Hematopoietic multipotent progenitor cell treated with erythropoietin and hydrocortisone succinate and interleukin-3 and kit ligand, for 15 days (in vitro differentiated cells): Measurements from ENCODE around the gene IGFBP3.
"Not testable (repeated sequence)": the region's sequence is repeated elsewhere in the genome, so short reads cannot be mapped to it uniquely, and the experiment has no call there.

Experiments used
- DNase-seq: peaks from one replicate; pipeline ENCODE4 v3.0.0-alpha.2; 2015; ENCODE audit warnings: low spot score

Gene IGFBP3, protein sequence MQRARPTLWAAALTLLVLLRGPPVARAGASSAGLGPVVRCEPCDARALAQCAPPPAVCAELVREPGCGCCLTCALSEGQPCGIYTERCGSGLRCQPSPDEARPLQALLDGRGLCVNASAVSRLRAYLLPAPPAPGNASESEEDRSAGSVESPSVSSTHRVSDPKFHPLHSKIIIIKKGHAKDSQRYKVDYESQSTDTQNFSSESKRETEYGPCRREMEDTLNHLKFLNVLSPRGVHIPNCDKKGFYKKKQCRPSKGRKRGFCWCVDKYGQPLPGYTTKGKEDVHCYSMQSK

DNA sequence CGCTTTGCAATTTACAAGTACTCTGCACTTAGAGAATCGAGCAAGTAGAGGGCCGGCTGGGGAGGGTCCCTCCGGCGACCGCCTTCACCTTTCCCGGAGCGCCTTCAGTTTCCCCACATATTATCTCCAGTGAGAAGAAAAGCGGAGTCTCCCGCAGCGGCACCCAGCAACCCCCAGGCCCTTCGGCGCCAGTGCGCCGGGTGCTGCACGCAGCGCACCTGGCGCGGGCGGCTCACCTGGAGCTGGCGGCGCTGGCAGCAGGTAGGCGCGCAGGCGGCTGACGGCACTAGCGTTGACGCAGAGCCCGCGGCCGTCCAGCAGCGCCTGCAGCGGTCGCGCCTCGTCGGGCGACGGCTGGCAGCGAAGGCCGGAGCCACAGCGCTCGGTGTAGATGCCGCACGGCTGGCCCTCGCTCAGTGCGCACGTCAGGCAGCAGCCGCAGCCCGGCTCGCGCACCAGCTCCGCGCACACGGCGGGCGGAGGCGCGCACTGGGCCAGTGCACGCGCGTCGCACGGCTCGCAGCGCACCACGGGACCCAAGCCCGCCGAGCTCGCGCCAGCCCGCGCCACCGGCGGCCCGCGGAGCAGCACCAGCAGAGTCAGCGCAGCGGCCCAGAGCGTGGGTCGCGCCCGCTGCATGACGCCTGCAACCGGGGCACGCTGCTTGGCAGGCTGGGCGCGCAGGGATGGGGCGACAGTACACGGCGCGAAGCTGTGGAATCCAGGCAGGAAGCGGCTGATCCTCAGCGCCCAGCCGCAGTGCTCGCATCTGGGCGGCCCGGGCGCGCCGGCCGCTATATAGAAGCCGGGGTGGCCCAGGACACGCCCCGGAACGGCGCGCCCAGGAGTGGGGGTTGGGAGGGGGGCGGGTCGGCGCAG, at the start of gene IGFBP3:
Gene IGFBP3 (minus strand): TSS at position 771 of the 879 bp plus-strand sequence. CDS start 132 bp downstream, at position 639.
- no peak for DNase-seq

GRCh38 chr7:45970454-45970853, 49.4 kb upstream of the IGFBP3 start:
- no peak for DNase-seq

DNA sequence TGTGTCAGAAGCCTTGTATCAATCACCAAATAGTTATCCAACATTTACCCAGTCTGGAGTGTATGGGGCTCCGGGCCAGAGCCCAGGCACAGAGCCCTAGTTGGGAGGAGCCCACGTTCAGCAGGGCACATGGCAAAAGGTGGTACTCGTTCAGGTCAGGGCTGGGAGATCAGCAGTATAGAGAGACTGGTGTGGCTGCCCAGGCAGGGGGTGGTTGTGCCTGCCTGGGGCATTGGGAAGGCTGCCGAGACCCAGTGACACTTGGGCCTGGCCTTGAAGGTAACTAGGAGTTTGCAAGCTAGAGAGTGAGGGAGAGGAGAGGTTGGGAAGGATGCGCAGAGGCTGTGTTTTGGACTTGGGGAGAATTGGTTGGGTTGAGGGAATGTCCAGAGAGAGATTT, 48.9 kb upstream of the IGFBP3 start:
- DNase-seq: no peak

GRCh38 chr7:45968856-45969541, 47.9 kb upstream of the IGFBP3 start:
- no peak for DNase-seq

DNA sequence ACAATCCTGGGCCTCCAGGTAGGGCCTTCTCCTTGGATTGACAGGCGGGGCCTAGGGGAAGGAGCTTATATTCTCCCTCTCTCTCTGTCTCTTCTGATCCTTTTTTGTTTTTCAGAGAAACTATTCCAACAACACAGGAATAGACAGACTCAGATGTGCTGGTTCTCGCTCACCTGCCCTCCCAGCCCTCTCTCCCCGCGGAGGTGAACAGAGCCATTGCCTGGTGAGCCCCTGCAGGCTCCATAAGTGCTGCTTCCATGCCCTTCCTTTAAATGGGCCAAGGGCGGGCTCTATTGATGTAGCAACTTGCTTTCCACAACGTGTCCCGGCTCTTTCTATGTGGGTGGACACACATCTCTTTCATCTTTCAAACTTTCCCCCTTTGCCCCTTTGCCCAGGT, 47.2 kb upstream of the IGFBP3 start:
- no peak for DNase-seq

DNA sequence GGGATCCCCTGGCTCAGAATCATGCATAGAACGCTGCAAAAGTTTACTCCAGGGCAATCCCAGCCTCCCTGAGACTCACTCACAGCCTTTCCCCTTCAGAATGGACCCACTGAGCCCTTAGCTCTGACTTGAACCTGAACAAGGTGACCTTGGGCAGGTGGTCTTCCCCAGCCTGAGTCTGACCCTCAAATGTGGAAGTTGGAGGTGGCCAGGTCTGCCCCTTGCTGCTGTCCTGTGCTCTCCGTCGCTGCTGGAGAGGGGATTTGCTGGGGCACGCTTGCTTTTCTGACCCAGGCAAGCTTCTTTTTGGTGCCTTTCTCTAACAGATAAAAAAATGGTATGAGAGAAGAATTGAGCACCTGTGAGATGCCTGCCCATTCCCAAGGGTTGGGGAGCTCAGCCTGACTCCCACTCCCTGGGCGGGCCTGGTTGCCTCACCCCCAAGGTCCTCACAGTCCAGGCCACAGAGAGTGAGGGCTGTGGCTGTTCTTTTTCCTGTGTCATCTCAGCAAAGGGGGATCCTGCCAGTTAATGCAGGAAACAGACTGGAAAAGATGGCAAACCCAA, 46.6 kb upstream of the IGFBP3 start:
- DNase-seq: no peak

GRCh38 chr7:45962861-45963260, 41.8 kb upstream of the IGFBP3 start:
- no peak for DNase-seq

GRCh38 chr7:45957721-45958120, 36.6 kb upstream of the IGFBP3 start:
- DNase-seq: no peak

DNA sequence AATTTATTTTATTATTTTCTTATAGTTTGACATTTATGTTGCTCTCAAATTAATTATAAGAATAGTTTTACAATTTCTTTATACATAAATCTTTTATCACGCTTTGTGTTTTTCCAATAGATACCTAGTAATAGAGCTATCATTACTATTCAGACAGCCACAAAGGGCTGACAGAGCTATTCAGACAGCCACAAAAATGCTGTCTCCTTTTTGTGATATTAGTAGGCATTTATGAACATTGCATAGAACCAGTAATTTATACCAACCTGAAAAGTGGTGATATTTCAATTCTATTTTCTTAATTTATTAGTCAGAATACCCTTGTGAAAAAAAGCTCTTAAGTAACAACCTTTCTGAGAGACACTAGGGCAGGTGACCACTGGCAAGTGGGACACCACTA, 34.2 kb upstream of the IGFBP3 start:
- no peak for DNase-seq

GRCh38 chr7:45953055-45953454, 32.0 kb upstream of the IGFBP3 start:
- DNase-seq: not testable (repeated sequence)

GRCh38 chr7:45944058-45944457, 23.0 kb upstream of the IGFBP3 start:
- no peak for DNase-seq

DNA sequence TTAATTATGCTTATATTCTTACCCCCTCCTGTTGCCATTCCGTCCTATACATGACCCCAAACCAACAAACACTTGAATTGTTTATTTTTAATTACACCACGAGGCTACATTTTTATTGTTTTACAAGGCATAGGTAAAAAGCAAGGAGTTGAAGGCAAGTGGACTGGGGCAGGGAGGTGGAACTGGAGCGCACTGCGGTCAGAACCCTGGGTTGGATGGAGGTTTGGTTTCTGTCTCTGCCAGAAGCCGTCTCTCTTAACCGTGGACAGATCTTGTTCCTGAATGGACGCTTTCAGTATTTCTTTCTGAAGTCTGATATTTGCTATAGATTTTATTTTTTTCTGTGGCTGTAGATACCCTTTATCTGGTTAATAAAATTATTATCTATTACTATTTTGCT, 19.9 kb upstream of the IGFBP3 start:
- no peak for DNase-seq

DNA sequence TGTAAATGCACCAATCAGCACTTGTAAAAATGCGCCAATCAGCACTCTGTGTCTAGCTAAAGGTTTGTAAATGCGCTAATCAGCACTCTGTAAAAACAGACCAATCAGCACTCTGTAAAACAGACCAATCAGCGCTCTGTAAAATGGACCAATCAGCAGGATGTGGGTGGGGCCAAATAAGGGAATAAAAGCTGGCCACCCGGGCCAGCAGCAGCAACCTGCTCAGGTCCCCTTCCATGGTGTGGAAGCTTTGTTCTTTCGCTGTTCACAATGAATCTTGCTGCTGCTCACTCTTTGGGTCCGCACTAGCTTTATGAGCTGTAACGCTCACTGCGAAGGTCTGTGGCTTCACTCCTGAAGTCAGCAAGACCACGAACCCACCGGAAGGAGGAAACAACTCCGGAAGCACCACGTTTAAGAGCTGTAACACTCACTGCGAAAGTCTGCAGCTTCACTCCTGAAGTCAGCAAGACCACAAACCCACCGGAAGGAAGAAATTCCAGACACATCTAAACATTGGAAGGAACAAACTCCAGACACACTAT, 19.2 kb upstream of the IGFBP3 start:
- not testable (repeated sequence) for DNase-seq

DNA sequence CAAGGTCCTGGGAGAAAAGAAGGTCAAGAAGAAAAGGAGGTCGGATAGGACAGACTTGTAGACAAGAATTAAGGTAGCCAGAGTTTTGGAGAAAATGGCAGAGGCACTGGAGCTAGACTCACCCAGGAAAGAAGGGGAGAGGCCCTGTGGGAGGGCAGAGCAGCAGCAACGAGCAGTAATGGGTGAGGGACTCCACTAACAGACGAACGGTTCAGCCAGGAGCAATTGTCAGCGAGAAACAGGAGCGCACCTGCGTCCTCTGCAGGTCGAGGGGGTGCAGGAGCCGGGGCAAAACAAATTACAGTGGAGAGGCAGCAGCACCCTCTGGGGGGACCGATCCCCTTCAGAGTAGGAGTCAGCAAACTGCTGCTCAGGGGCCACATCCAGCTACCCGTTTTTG, 18.5 kb upstream of the IGFBP3 start:
- no peak for DNase-seq

DNA sequence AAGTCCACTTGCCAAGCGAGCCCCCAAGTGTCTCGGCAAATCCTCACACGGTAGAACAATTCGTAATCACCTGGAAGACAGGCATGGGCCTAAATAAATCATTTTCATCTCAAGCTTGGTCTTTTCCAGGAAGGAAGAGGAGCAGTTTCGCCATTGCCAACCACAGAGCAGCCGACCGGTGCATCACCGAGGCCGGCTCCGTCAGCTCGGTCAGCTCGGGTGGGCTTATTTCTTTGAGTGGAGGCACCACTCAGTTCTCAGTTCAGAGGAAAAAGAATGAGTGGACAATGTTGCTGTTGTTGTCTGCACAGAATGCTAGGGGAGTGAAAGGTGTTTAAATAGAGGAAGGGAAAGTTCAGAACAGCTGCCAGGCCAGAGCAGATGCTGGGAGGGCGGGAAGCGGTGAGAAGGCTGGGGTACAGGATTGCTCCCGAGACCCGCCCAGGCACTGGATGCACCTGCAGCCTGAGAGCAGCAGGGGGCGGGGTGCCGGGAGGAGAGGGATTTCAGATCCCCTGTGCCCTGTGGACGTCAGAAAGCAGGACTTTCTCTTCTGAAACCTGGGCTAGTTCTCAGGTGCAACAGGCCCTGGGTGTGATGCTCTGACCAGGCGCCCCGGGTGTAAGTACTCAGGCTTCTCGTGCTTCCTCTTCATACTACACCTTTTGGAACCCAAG, 17.7 kb upstream of the IGFBP3 start:
- no peak for DNase-seq

DNA sequence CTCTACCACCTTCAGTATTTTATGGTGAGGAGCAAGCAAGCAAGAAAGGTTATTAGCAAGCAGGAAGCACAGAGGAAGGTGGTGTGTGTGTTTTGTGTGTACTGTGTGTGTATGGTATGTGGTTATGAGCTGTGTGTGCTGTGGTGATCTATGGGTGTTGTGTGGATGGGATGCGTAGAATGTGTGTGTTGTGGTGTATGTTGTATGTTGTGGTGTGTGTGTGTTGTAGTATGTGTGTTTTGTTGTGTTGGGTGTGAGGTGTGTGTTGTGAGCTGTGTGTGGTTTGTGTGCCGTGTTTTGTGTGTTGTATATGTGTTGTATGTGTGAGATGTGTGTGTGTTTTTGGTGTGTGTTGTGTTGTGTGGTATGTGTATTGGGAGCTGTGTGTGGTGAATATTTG, 16.8 kb upstream of the IGFBP3 start:
- DNase-seq: no peak

- no peak for DNase-seq
These were observed 16.2 kb upstream of the IGFBP3 start for GRCh38 chr7:45937301-45937700.

DNA sequence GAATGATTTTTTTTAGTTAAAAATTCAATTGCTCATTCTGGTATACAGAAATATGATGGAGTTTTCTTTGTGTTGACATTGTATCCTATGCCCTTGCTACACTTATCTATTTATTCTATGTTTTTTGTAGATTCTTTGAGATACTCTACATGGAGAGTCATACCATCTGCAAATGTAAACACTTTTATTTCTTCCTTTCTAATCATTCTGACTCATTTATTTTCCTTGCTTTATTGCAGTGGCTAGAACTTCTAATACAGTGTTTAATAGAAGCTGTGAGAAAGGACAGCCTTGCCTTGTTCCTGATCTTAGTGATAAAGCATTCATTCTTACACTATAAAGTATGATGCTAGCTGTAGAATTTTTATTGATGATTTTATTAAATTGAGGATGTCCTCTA, 9.9 kb upstream of the IGFBP3 start:
- DNase-seq: no peak

DNA sequence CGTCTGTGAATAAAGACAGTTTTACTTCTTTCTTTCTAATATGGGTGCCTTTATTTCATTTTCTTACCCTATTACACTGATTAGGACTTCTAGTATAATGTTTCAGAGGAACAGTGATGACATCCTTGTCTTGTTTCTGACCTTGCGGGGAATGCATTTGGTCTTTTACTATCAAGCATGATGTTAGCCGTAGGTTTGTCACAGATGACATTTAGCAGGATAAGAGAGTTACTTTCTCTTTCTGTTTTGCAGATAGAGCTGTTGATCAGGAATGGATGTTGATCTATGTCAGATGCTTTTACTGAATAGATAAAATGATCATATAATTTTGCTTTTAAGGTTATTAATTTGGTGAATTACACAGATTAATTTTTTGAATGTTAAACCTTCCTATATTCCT, 6.6 kb upstream of the IGFBP3 start:
- DNase-seq: no peak

DNA sequence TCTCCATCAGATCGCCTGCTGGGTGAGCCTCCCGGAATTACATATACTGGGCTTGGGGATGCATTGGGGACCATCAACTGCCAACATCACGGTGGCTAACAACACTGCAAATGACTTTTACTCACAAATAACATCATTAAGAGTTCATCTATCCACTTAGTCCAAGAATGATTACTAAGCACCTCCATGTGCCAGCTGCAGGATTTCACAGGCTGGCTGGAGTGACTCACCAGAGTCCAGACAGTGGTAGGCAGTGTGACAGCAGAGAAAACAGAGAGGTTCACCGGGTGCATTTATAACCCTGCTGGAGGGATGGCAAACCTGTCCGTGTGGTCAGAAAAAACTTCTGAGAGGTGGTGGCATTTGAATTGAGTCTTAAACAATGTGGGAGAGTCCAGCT, 3.2 kb upstream of the IGFBP3 start:
- DNase-seq: no peak

DNA sequence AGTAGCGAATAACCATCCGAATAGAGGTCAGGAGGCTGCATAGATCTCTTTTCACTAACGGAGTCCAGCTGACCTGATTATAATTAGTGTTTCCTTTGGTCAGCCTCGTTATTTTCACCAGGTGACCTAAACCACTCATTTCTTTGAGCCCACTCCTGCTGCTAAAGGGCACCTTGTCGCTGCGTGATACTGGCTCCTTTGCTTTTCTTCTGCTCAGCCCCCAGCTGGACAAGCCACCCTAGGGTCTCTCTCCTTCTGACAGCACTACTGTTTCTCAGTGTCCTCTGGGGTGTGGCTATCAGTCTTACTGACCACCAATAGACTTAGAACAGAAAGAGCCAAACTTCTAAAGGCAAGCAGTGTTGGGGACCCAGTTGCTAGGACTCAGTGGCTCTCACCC, 2.7 kb upstream of the IGFBP3 start:
- DNase-seq: no peak

DNA sequence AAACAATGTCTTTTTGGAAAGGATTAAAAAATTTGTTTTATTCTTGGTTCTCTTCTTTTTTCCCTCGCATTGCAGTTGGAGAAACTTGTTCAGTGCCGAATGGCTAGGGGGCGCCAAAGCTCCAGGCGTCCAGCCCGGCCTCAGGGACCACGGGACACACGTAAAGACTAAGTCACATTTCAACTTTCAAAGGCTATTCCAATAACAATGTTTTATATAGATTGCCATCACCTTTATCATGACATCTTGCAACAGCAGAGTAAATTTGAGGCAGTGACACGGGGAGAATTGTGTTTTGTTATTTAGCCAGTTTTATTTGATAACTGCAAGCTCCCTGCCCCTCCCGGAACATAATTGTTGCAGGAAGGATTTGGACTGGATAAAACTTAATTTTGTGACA, 2.2 kb upstream of the IGFBP3 start:
- peak; percentile 10 for DNase-seq
